Esophagus muscularis mucosa (tissue), 4 donors: Measurements from ENCODE around the gene GAS6. TPM values are rescaled to one million over a fixed set of nuclear protein-coding genes. Genes with fewer than 3 reads are reported as not detected.

Source experiments
- DNase-seq: peaks from one replicate; pipeline ENCODE4 v3.0.0-alpha.2; 2017; ENCODE audit errors: extremely low spot score
- H3K27ac ChIP-seq, 4 donors: fragments of 200-600 bp; sonication (generic); replicated peaks in 1 of 4; 1 replicate in 3 of 4; 2 replicates in 1 of 4; pipeline ENCODE4 v1.5.1; 2016 to 2019; ENCODE audit warnings: mild to moderate bottlenecking in 1 of 4
- H3K27me3 ChIP-seq, 4 donors: fragments of 200-600 bp; sonication (generic); one replicate each; pipeline versions ENCODE4 v1.5.1 to v1.6.0; 2016 to 2019
- H3K36me3 ChIP-seq, 4 donors: fragments of 200-600 bp; sonication (generic); one replicate each; pipeline ENCODE4 v1.5.1; 2016 to 2019
- H3K4me1 ChIP-seq, 4 donors: fragments of 200-600 bp; sonication (generic); one replicate each; pipeline ENCODE4 v1.5.1; 2016 to 2019
- H3K4me3 ChIP-seq, 4 donors: fragments of 200-600 bp; sonication (generic); 1 replicate in 2 of 4; 2 replicates in 2 of 4; pipeline ENCODE4 v1.5.1; 2016 to 2019; ENCODE audit warnings: mild to moderate bottlenecking in 4 of 4, moderate library complexity in 1 of 4
- H3K9me3 ChIP-seq, 4 donors: fragments of 200-600 bp; sonication (generic); 1 replicate in 3 of 4; 2 replicates in 1 of 4; pipeline ENCODE4 v1.5.1; 2016 to 2019
- CTCF ChIP-seq, 3 experiments: fragments of 200-600 bp in 2 of 3; fragments of 450-650 bp in 1 of 3; sonication (generic) in 2 of 3; IDR thresholded peaks; one replicate each; pipeline ENCODE4 v1.5.1; 2017 to 2019; ENCODE audit warnings: antibody characterized with exemption in 3 of 3, mild to moderate bottlenecking in 2 of 3, moderate library complexity in 1 of 3
- EP300 ChIP-seq: sonication (generic); formaldehyde crosslinking; IDR thresholded peaks from one replicate; pipeline ENCODE4 v1.6.1; 2017; ENCODE audit warnings: antibody characterized with exemption
- POLR2A ChIP-seq: fragments of 450-650 bp; IDR thresholded peaks from one replicate; pipeline ENCODE4 v1.6.1; 2017; ENCODE audit warnings: antibody characterized with exemption, moderate library complexity, mild to moderate bottlenecking, low read depth
- POLR2AphosphoS5 ChIP-seq, 2 donors: sonication (generic); formaldehyde crosslinking; IDR thresholded peaks; one replicate each; pipeline ENCODE4 v1.6.1; 2017; ENCODE audit warnings: antibody characterized with exemption in 2 of 2
- WGBS: methylation state at CpG from one replicate; pipeline ENCODE4 v1.1.5; 2018; 5-methylcytosine and 5-hydroxymethylcytosine counted together
- intact Hi-C: fragments of 100-400 bp; cut with DNase I; formaldehyde crosslinking; loops from one replicate; pipeline ENCODE4 v1.15.1; 2023
- total RNA-seq, 4 donors: library from RNA; depleted of rRNA; stranded (reverse); fragments of >200 nt; gene quantifications; one replicate each; pipeline versions ENCODE4 v1.1.0 to v1.2.1, GENCODE V29; 2016

The GAS6 gene
- total RNA-seq, 4 donors from 2014 or later, result 241 to 459 (median 346) TPM

GRCh38 chr13:113816946-113817859, 46.7 kb downstream of the GAS6 start:
- TF ChIP-seq CTCF (IDR thresholded peaks at IDR 0.05) (peak; percentile 86 to 91 (median 89)), EP300 (no peak), POLR2AphosphoS5 (IDR thresholded peaks at IDR 0.05) (peak; percentile 82 to 90), POLR2A (no peak)
- DNase-seq, result peak; percentile 97
- Histone ChIP-seq H3K4me3 (no peak overlapping the region), H3K27ac (peak overlapping the region; percentile 87 to 91 (median 88)), H3K9me3 (no peaks in the 10 kb centered on the region), H3K36me3 (peaks cover 2 to 18% (median 9%) of the 10 kb centered on the region in 4 donors), H3K4me1 (peaks cover 65 to 83% (median 78%) of the 10 kb centered on the region in 4 donors), H3K27me3 (no peaks in the 10 kb centered on the region)
- 20% methylated on average over 24 of the region's 24 CpGs for WGBS
- intact Hi-C loops, result loop anchor here (1.0 to 5.0 kb wide), 3 partner anchors 88 to 410 kb away; no protein-coding TSS in a partner anchor

GRCh38 chr13:113816254-113816929, 47.5 kb downstream of the GAS6 start:
- peak overlapping the region in 1 of 4 donors; percentile 26 for H3K4me3 ChIP-seq
- DNase-seq, result no peak
- H3K9me3 ChIP-seq, result no peaks in the 10 kb centered on the region
- H3K27ac ChIP-seq, result peak overlapping the region; percentile 44 to 91 (median 88)
- H3K4me1 ChIP-seq, result peaks cover 57 to 74% (median 70%) of the 10 kb centered on the region in 4 donors
- WGBS, result 67% methylated on average over 15 of the region's 25 CpGs
- TF ChIP-seq CTCF (IDR thresholded peaks at IDR 0.05) (no peak), POLR2AphosphoS5 (IDR thresholded peaks at IDR 0.05) (no peak), EP300 (no peak), POLR2A (no peak)
- H3K36me3 ChIP-seq, result peaks cover 0 to 10% (median 3%) of the 10 kb centered on the region in 4 donors
- intact Hi-C loops, result loop anchor here (2.0 to 5.0 kb wide), 2 partner anchors 88 to 411 kb away; no protein-coding TSS in a partner anchor
- no peaks in the 10 kb centered on the region for H3K27me3 ChIP-seq

GRCh38 chr13:113815151-113816058, 48.5 kb downstream of the GAS6 start:
- Histone ChIP-seq H3K9me3 (no peaks in the 10 kb centered on the region), H3K27ac (peak overlapping the region; percentile 44 to 91 (median 88)), H3K27me3 (no peaks in the 10 kb centered on the region), H3K4me3 (peak overlapping the region; percentile 12 to 38 (median 23)), H3K4me1 (peaks cover 47 to 65% (median 60%) of the 10 kb centered on the region in 4 donors), H3K36me3 (peaks cover 0 to 8% (median 3%) of the 10 kb centered on the region in 4 donors)
- intact Hi-C loops, result loop anchor here (2.0 to 5.0 kb wide), 2 partner anchors 89 to 412 kb away; no protein-coding TSS in a partner anchor
- 69% methylated on average over 42 of the region's 42 CpGs for WGBS
- no peak for TF ChIP-seq CTCF (IDR thresholded peaks at IDR 0.05)
- TF ChIP-seq POLR2AphosphoS5 (IDR thresholded peaks at IDR 0.05), result peak; percentile 43 to 62
- no peak for DNase-seq

- no peak for TF ChIP-seq POLR2AphosphoS5 (IDR thresholded peaks at IDR 0.05)
- TF ChIP-seq EP300, result no peak
- no peak for TF ChIP-seq CTCF (IDR thresholded peaks at IDR 0.05)
- no peak for TF ChIP-seq POLR2A
- Histone ChIP-seq H3K9me3 (no peaks in the 10 kb centered on the region), H3K36me3 (no peaks in the 10 kb centered on the region), H3K27me3 (no peaks in the 10 kb centered on the region), H3K4me1 (peaks cover 38 to 55% (median 50%) of the 10 kb centered on the region in 4 donors), H3K27ac (no peak overlapping the region), H3K4me3 (no peak overlapping the region)
- 79% methylated on average over 3 of the region's 11 CpGs for WGBS
- intact Hi-C loops, result no loop called here
- no peak for DNase-seq
These were observed 49.4 kb downstream of the GAS6 start for GRCh38 chr13:113814435-113814821.
